Measurements from ENCODE around the gene ATRX.

Gene ATRX

GRCh38 chrX:77814210-77814609 is 28.2 kb upstream of the ATRX start:
- no peak overlapping the region for H3K4me2 ChIP-seq (ENCODE audit: low read depth, low read length, poor library complexity, severe bottlenecking)

GRCh38 chrX:77802201-77802600 is 16.2 kb upstream of the ATRX start:
- Histone ChIP-seq H3K79me2 (ENCODE audit: insufficient read depth, low read length) (no peaks in the 10 kb centered on the region), H3K4me1 (ENCODE audit: insufficient read depth, low read length, poor library complexity, severe bottlenecking) (no peaks in the 10 kb centered on the region), H3K9me3 (ENCODE audit: insufficient read depth, low read depth, low read length) (no peaks in the 10 kb centered on the region), H3K9ac (ENCODE audit: low read depth, low read length, poor library complexity, severe bottlenecking) (no peak overlapping the region), H4K20me1 (ENCODE audit: insufficient read depth, low read length, poor library complexity, severe bottlenecking) (no peaks in the 10 kb centered on the region), H2AFZ (ENCODE audit: low read length) (no peak overlapping the region), H3K9me2 (replicated peaks; ENCODE audit: low read depth, low read length) (no peaks in the 10 kb centered on the region), H3K4me3 (ENCODE audit: low read length, poor library complexity, severe bottlenecking) (no peak overlapping the region), H3F3A (ENCODE audit: low read depth) (no peaks in the 10 kb centered on the region), H3K4me2 (ENCODE audit: low read depth, low read length, poor library complexity, severe bottlenecking) (no peak overlapping the region), H3K36me3 (ENCODE audit: insufficient read depth, low read length) (no peaks in the 10 kb centered on the region), H3K27me3 (ENCODE audit: insufficient read depth, low read length, poor library complexity, severe bottlenecking) (no peaks in the 10 kb centered on the region)
- no peak for TF ChIP-seq EZH2phosphoT487 (IDR thresholded peaks at IDR 0.05; ENCODE audit: borderline replicate concordance)
- TF ChIP-seq CTCF (conservative IDR thresholded peaks at IDR 0.05; ENCODE audit: low read length): no peak

More at GRCh38 chrX:77814210-77814609, 28.2 kb upstream of the ATRX start:
- Histone ChIP-seq H3K4me1 (ENCODE audit: insufficient read depth, low read length, poor library complexity, severe bottlenecking) (no peaks in the 10 kb centered on the region), H3K9me3 (ENCODE audit: insufficient read depth, low read depth, low read length) (no peaks in the 10 kb centered on the region), H3K9ac (ENCODE audit: low read depth, low read length, poor library complexity, severe bottlenecking) (no peak overlapping the region), H3K36me3 (ENCODE audit: insufficient read depth, low read length) (no peaks in the 10 kb centered on the region), H3K79me2 (ENCODE audit: insufficient read depth, low read length) (no peaks in the 10 kb centered on the region), H3F3A (ENCODE audit: low read depth) (no peaks in the 10 kb centered on the region), H3K4me3 (ENCODE audit: low read length, poor library complexity, severe bottlenecking) (no peak overlapping the region), H3K27me3 (ENCODE audit: insufficient read depth, low read length, poor library complexity, severe bottlenecking) (no peaks in the 10 kb centered on the region), H3K9me2 (replicated peaks; ENCODE audit: low read depth, low read length) (no peaks in the 10 kb centered on the region), H4K20me1 (ENCODE audit: insufficient read depth, low read length, poor library complexity, severe bottlenecking) (no peaks in the 10 kb centered on the region), H2AFZ (ENCODE audit: low read length) (no peak overlapping the region)
- no peak for TF ChIP-seq CTCF (conservative IDR thresholded peaks at IDR 0.05; ENCODE audit: low read length)
- TF ChIP-seq EZH2phosphoT487 (IDR thresholded peaks at IDR 0.05; ENCODE audit: borderline replicate concordance): no peak

- H3K4me1 ChIP-seq (ENCODE audit: insufficient read depth, low read length, poor library complexity, severe bottlenecking): no peaks in the 10 kb centered on the region
- no peaks in the 10 kb centered on the region for H3K9me2 ChIP-seq (replicated peaks; ENCODE audit: low read depth, low read length)
- TF ChIP-seq EZH2phosphoT487 (IDR thresholded peaks at IDR 0.05; ENCODE audit: borderline replicate concordance) (no peak), CTCF (conservative IDR thresholded peaks at IDR 0.05; ENCODE audit: low read length) (no peak)
- H3K27me3 ChIP-seq (ENCODE audit: insufficient read depth, low read length, poor library complexity, severe bottlenecking): no peaks in the 10 kb centered on the region
- no peak overlapping the region for H2AFZ ChIP-seq (ENCODE audit: low read length)
- H3K9ac ChIP-seq (ENCODE audit: low read depth, low read length, poor library complexity, severe bottlenecking): no peak overlapping the region
- H3K36me3 ChIP-seq (ENCODE audit: insufficient read depth, low read length): no peaks in the 10 kb centered on the region
- H3K79me2 ChIP-seq (ENCODE audit: insufficient read depth, low read length): no peaks in the 10 kb centered on the region
- H3K4me2 ChIP-seq (ENCODE audit: low read depth, low read length, poor library complexity, severe bottlenecking): no peak overlapping the region
- no peaks in the 10 kb centered on the region for H3F3A ChIP-seq (ENCODE audit: low read depth)
- H3K4me3 ChIP-seq (ENCODE audit: low read length, poor library complexity, severe bottlenecking): no peak overlapping the region
- no peaks in the 10 kb centered on the region for H4K20me1 ChIP-seq (ENCODE audit: insufficient read depth, low read length, poor library complexity, severe bottlenecking)
- no peaks in the 10 kb centered on the region for H3K9me3 ChIP-seq (ENCODE audit: insufficient read depth, low read depth, low read length)
These were observed 9.1 kb upstream of the ATRX start for GRCh38 chrX:77795124-77795523.

All from Loucy (cell line).